Common myeloid progenitor, CD34-positive (primary cell): Measurements from ENCODE around the gene ZBTB38.

Source experiments
- CTCF ChIA-PET: fragments of 350-600 bp; sonication (Branson Sonifier 250); formaldehyde crosslinking; loops from one replicate; lab custom pipeline; 2021; ENCODE audit warnings: antibody characterized with exemption; lab: Charles Lee
- POLR2A ChIA-PET: fragments of 350-600 bp; sonication (Branson Sonifier 250); formaldehyde crosslinking; loops from one replicate; lab custom pipeline; 2021; ENCODE audit warnings: antibody characterized with exemption; lab: Charles Lee
- DNase-seq, 3 donors: peaks; one replicate each; pipeline versions ENCODE4 v3.0.0 to v3.0.0-alpha.2; 2013
- H3K27ac ChIP-seq, 2 experiments: 1 replicate in 1 of 2; 2 replicates in 1 of 2; pipeline ENCODE4 v1.7.0; 2013; ENCODE audit warnings: inconsistent platforms in 2 of 2, low read length in 2 of 2, mild to moderate bottlenecking in 2 of 2, low read depth in 1 of 2, moderate library complexity in 1 of 2; ENCODE audit not compliant: severe bottlenecking in 2 of 2, insufficient read depth in 1 of 2, poor library complexity in 1 of 2
- H3K27me3 ChIP-seq, 5 experiments: replicated peaks in 2 of 5; 1 replicate in 3 of 5; 2 replicates in 2 of 5; pipeline versions ENCODE4 v1.6.1 to v1.7.0; 2013; ENCODE audit warnings: low read length in 4 of 5, mild to moderate bottlenecking in 2 of 5, moderate library complexity in 2 of 5, inconsistent platforms in 1 of 5; ENCODE audit not compliant: insufficient read depth in 5 of 5, control insufficient read depth in 4 of 5
- H3K36me3 ChIP-seq, 4 experiments: 1 replicate in 2 of 4; 2 replicates in 2 of 4; pipeline versions ENCODE4 v1.6.1 to v1.7.0; 2013; ENCODE audit warnings: low read length in 3 of 4, control low read depth in 1 of 4, mild to moderate bottlenecking in 1 of 4; ENCODE audit not compliant: control insufficient read depth in 4 of 4, insufficient read depth in 4 of 4
- H3K4me1 ChIP-seq, 4 experiments: 1 replicate in 3 of 4; 2 replicates in 1 of 4; pipeline versions ENCODE4 v1.6.1 to v1.7.1; 2013; ENCODE audit warnings: low read length in 3 of 4, mild to moderate bottlenecking in 3 of 4, control low read depth in 1 of 4, inconsistent platforms in 1 of 4, moderate library complexity in 1 of 4; ENCODE audit not compliant: control insufficient read depth in 4 of 4, insufficient read depth in 4 of 4; ENCODE audit errors: control extremely low read depth in 1 of 4
- H3K4me3 ChIP-seq, 7 experiments: 1 replicate in 4 of 7; 2 replicates in 3 of 7; pipeline versions ENCODE4 v1.5.1 to v1.7.0; 2013; ENCODE audit warnings: mild to moderate bottlenecking in 7 of 7, low read length in 6 of 7, moderate library complexity in 6 of 7, inconsistent platforms in 2 of 7, low read depth in 2 of 7, control low read depth in 1 of 7; ENCODE audit not compliant: insufficient read depth in 4 of 7, control insufficient read depth in 1 of 7; ENCODE audit errors: extremely low read depth in 1 of 7
- H3K9me3 ChIP-seq, 5 experiments: 1 replicate in 4 of 5; 2 replicates in 1 of 5; pipeline versions ENCODE4 v1.6.1 to v1.7.1; 2013; ENCODE audit warnings: low read length in 4 of 5, mild to moderate bottlenecking in 2 of 5, inconsistent platforms in 1 of 5, low read depth in 1 of 5, moderate library complexity in 1 of 5; ENCODE audit not compliant: control insufficient read depth in 4 of 5, insufficient read depth in 2 of 5; ENCODE audit errors: control extremely low read depth in 1 of 5
- WGBS: methylation state at CpG from one replicate; pipeline ENCODE4 v1.1.5; 2013; ENCODE audit not compliant: insufficient coverage; 5-methylcytosine and 5-hydroxymethylcytosine counted together

The ZBTB38 gene

DNA sequence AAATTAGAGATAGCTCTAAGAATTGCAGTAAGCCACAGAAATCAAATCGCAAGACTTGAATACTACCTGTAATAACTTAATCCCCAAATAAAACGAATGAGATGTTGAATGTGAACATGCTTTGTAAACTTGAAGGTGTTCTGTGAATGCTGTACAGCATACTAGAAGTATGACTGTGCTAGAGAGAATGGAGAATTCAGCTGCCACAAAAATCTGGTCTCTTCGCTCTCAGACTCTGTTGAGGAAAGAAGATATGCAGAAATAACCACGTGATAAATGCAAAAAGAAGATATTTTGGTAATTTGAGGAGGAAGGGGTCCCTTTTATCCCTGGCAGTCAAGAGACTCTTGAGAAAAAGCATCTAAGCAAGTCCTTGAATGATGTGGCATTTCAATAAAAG is 37.3 kb downstream of the ZBTB38 start:
- POLR2A ChIA-PET, result no interaction called here
- H3K27ac ChIP-seq, result no peak overlapping the region
- no peaks in the 10 kb centered on the region for H3K27me3 ChIP-seq
- no CpG with 5 or more reads among the region's 4 CpGs for WGBS
- CTCF ChIA-PET, result interaction anchor here (0.8 to 2.3 kb wide), 4 partner anchors 31 to 44 kb away, joined by 3 to 9 read pairs (median 4); no protein-coding TSS in a partner anchor
- H3K4me1 ChIP-seq, result peaks cover 5 to 22% (median 9%) of the 10 kb centered on the region in 4 experiments
- DNase-seq, result no peak
- no peak overlapping the region for H3K4me3 ChIP-seq
- peaks cover 4 to 30% (median 8%) of the 10 kb centered on the region in 4 experiments for H3K36me3 ChIP-seq
- H3K9me3 ChIP-seq, result no peaks in the 10 kb centered on the region

DNA sequence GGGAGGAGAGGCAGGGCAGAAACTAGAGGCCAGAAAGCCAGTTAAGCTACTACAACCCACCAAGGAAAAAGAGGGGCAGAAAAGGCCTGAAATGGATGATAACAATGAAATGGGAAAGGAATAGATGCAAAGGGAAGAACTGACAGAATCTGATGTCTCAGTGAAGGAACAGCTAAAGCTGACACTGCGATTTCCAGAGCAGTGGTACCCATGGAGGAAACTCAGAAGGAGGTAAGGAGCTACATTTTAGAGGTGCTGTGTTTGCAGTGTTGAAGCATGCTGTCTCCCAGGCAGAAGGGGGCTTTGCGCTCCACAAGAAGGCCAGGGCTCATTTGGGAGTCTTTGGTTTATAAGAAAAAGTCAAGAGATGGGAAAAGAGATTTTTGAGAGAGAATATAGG is 38.0 kb downstream of the ZBTB38 start:
- H3K27ac ChIP-seq, result no peak overlapping the region
- no peaks in the 10 kb centered on the region for H3K27me3 ChIP-seq
- ChIA-PET POLR2A (no interaction called here), CTCF (interaction anchor here (0.7 to 2.3 kb wide), 3 partner anchors 37 to 54 kb away, joined by 3 to 9 read pairs (median 3); no protein-coding TSS in a partner anchor)
- 100% methylated on average over 2 of the region's 2 CpGs for WGBS
- H3K4me3 ChIP-seq, result no peak overlapping the region
- H3K9me3 ChIP-seq, result no peaks in the 10 kb centered on the region
- DNase-seq, result no peak
- peaks cover 5 to 27% (median 9%) of the 10 kb centered on the region in 4 experiments for H3K4me1 ChIP-seq
- H3K36me3 ChIP-seq, result peaks cover 4 to 30% (median 8%) of the 10 kb centered on the region in 4 experiments

DNA sequence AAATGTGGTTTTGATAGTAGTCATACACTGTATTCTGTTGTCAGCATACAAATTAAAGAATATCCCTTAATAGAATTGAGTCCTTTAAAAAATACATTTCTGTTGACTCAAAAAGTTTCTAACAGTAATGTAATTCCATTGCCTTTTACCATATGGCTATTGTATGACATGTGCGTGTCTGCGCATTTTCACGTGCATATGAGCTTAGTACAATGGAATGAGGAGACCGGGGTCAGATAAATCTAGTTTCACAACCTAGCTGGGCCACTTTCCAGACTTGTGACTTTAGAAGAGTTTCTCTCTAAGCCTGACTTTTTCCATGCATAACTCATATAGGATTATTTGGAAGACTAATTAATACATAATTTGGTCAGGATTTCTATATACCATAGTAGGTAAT is 38.7 kb downstream of the ZBTB38 start:
- DNase-seq, result no peak
- WGBS, result 100% methylated on average over 2 of the region's 4 CpGs
- peaks cover 5 to 27% (median 6%) of the 10 kb centered on the region in 4 experiments for H3K4me1 ChIP-seq
- H3K27me3 ChIP-seq, result no peaks in the 10 kb centered on the region
- H3K36me3 ChIP-seq, result peaks cover 4 to 30% (median 8%) of the 10 kb centered on the region in 4 experiments
- H3K4me3 ChIP-seq, result no peak overlapping the region
- no peak overlapping the region for H3K27ac ChIP-seq
- POLR2A ChIA-PET, result no interaction called here
- CTCF ChIA-PET, result interaction anchor here (0.7 to 1.3 kb wide), 2 partner anchors 9 to 37 kb away, joined by 3 read pairs; no protein-coding TSS in a partner anchor
- no peaks in the 10 kb centered on the region for H3K9me3 ChIP-seq

DNA sequence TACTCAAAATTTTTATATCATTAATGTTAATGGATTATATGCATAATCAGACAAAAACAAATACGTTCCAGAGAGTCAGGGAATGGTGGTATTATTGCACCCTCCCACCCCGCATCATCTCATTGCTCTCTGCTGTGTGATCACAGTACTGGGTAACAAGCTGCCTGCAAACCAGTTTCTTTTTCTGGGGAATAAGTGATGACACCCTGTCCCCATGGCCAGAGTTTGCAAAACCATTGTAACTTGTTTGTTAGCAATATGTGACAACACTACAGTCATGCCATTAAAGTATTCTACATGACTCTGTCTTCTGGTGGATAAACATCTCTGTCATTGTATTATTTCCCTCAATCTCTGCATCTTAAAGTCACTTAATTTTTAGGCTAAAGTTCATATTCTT is 39.5 kb downstream of the ZBTB38 start:
- no peak overlapping the region for H3K4me3 ChIP-seq
- WGBS, result 100% methylated on average over 1 of the region's 2 CpGs
- no peaks in the 10 kb centered on the region for H3K9me3 ChIP-seq
- H3K27me3 ChIP-seq, result no peaks in the 10 kb centered on the region
- ChIA-PET POLR2A (no interaction called here), CTCF (no interaction called here)
- no peak for DNase-seq
- H3K4me1 ChIP-seq, result peaks cover 3 to 31% (median 10%) of the 10 kb centered on the region in 4 experiments
- peaks cover 4 to 30% (median 8%) of the 10 kb centered on the region in 4 experiments for H3K36me3 ChIP-seq
- no peak overlapping the region for H3K27ac ChIP-seq

DNA sequence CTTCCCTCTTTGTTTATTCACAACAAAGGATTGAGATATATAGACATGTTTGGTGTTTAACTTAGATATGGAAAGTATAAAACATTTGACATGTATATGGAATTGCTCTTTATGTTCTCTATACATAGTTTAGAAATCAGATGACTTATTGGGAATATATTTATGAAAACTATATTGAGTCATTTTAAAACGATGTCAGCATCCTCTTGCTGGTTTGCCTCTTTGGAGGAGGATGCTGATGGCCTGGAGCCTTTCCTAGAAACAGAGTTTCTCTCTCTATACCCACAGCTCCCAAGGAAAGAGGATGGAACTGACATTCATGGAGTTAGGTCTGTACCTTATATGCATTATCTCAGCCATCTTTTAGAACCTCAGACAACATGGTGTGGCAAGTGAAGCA is 40.3 kb downstream of the ZBTB38 start:
- peaks cover 0 to 25% (median 6%) of the 10 kb centered on the region in 4 experiments for H3K4me1 ChIP-seq
- CTCF ChIA-PET, result no interaction called here
- peaks cover 4 to 30% (median 8%) of the 10 kb centered on the region in 4 experiments for H3K36me3 ChIP-seq

DNA sequence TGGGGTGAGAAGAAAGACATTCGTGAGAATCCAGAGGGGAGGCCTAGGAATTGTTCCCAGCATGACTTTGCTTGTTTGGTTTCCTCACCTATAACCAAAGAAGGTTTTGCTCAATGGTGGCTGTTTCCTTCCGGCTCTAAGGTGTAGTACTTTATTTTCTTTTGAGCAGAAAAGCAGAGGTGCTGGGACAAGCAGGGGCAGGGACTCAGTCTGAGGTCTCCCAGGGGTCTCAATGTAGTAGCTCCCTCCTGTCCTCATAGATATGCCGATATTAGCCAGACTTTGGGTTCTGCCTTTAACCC is 41.6 kb downstream of the ZBTB38 start:
- ChIA-PET POLR2A (interaction anchor here (0.8 kb wide), 1 partner anchor 22 kb away, joined by 3 read pairs; no protein-coding TSS in a partner anchor), CTCF (interaction anchor here (0.7 to 1.9 kb wide), 4 partner anchors 10 to 64 kb away, joined by 3 to 5 read pairs (median 4); no protein-coding TSS in a partner anchor)
- 100% methylated on average over 1 of the region's 3 CpGs for WGBS
- no peaks in the 10 kb centered on the region for H3K27me3 ChIP-seq
- H3K27ac ChIP-seq, result no peak overlapping the region
- no peaks in the 10 kb centered on the region for H3K9me3 ChIP-seq
- DNase-seq, result no peak
- H3K4me1 ChIP-seq, result peaks cover 0 to 23% (median 6%) of the 10 kb centered on the region in 4 experiments
- H3K4me3 ChIP-seq, result no peak overlapping the region
- peaks cover 4 to 30% (median 6%) of the 10 kb centered on the region in 4 experiments for H3K36me3 ChIP-seq

More for the DNA sequence above, 40.3 kb downstream of the ZBTB38 start:
- no peaks in the 10 kb centered on the region for H3K27me3 ChIP-seq
- H3K27ac ChIP-seq, result no peak overlapping the region
- no peak overlapping the region for H3K4me3 ChIP-seq
- H3K9me3 ChIP-seq, result no peaks in the 10 kb centered on the region
- POLR2A ChIA-PET, result no interaction called here
- no peak for DNase-seq
- no CpG with 5 or more reads among the region's 1 CpG for WGBS

DNA sequence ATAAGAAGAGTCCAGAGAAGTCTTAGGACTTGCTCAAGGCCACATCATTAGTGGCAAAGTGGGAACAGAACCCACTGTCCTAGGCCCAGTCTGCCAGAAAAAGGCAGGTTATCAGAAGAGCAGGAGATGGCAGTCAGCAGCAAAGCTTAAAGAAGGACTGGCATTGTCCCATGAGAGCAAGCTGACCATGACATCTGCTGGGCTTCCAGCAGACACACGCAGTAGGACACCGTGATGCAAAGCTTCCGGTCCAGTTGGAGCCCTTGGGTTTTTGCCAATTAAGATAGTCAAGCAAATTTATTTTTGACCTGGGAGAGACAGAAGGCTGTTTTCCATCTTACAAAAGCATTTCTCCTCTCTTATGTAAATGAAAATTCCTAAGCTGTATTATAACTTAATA is 42.1 kb downstream of the ZBTB38 start:
- 80% methylated on average over 3 of the region's 3 CpGs for WGBS
- no peaks in the 10 kb centered on the region for H3K27me3 ChIP-seq
- no peak overlapping the region for H3K4me3 ChIP-seq
- H3K9me3 ChIP-seq, result no peaks in the 10 kb centered on the region
- peaks cover 0 to 23% (median 6%) of the 10 kb centered on the region in 4 experiments for H3K4me1 ChIP-seq
- H3K27ac ChIP-seq, result no peak overlapping the region
- ChIA-PET CTCF (interaction anchor here (1.1 to 2.1 kb wide), 5 partner anchors 9 to 50 kb away, joined by 3 to 6 read pairs (median 5); no protein-coding TSS in a partner anchor), POLR2A (interaction anchor here (0.6 to 0.8 kb wide), 2 partner anchors 21 to 66 kb away, joined by 3 to 8 read pairs; no protein-coding TSS in a partner anchor)
- no peak for DNase-seq
- peaks cover 4 to 35% (median 6%) of the 10 kb centered on the region in 4 experiments for H3K36me3 ChIP-seq
